ENCODE data around the gene CMSS1. TPM values are rescaled to one million over a fixed set of nuclear protein-coding genes. Genes with fewer than 3 reads are reported as not detected.

CMSS1 gene
- total RNA-seq, 2 donors from 2014 or later: 18.1 to 22.7 TPM

GRCh38 chr3:100104817-100105413, 287.3 kb downstream of the CMSS1 start:
- H3K9me3 ChIP-seq: no peaks in the 10 kb centered on the region
- H3K36me3 ChIP-seq: no peaks in the 10 kb centered on the region
- DNase-seq (ENCODE audit: low spot score) (no peak), ATAC-seq (ENCODE audit: insufficient number of reproducible peaks, low FRiP score, low read depth) (no peak)
- H3K4me1 ChIP-seq (ENCODE audit: control insufficient read depth in 1 of 2, low read depth in 2 of 2): peaks cover 18 to 80% of the 10 kb centered on the region in 2 donors
- H3K4me3 ChIP-seq: no peak overlapping the region
- H3K27me3 ChIP-seq (replicated peaks; ENCODE audit: insufficient read depth): no peaks in the 10 kb centered on the region
- TF ChIP-seq CTCF (IDR thresholded peaks at IDR 0.05): no peak
- peak overlapping the region; percentile 62 to 77 for H3K27ac ChIP-seq

- H3K27ac ChIP-seq: peak overlapping the region; percentile 62 to 77
- no peak for DNase-seq (ENCODE audit: low spot score)
- ATAC-seq (ENCODE audit: insufficient number of reproducible peaks, low FRiP score, low read depth): no peak
- no peaks in the 10 kb centered on the region for H3K9me3 ChIP-seq
- H3K4me3 ChIP-seq: no peak overlapping the region
- peaks cover 21 to 80% of the 10 kb centered on the region in 2 donors for H3K4me1 ChIP-seq (ENCODE audit: control insufficient read depth in 1 of 2, low read depth in 2 of 2)
- no peaks in the 10 kb centered on the region for H3K36me3 ChIP-seq
- no peaks in the 10 kb centered on the region for H3K27me3 ChIP-seq (replicated peaks; ENCODE audit: insufficient read depth)
- no peak for TF ChIP-seq CTCF (IDR thresholded peaks at IDR 0.05)
These were observed 287.8 kb downstream of the CMSS1 start for GRCh38 chr3:100105501-100105900.

GRCh38 chr3:100106094-100106493, 288.4 kb downstream of the CMSS1 start:
- Histone ChIP-seq H3K9me3 (no peaks in the 10 kb centered on the region), H3K36me3 (no peaks in the 10 kb centered on the region), H3K27me3 (replicated peaks; ENCODE audit: insufficient read depth) (no peaks in the 10 kb centered on the region), H3K27ac (peak overlapping the region; percentile 62 to 77), H3K4me1 (ENCODE audit: control insufficient read depth in 1 of 2, low read depth in 2 of 2) (peaks cover 24 to 85% of the 10 kb centered on the region in 2 donors), H3K4me3 (no peak overlapping the region)
- TF ChIP-seq CTCF (IDR thresholded peaks at IDR 0.05): no peak
- ATAC-seq (ENCODE audit: insufficient number of reproducible peaks, low FRiP score, low read depth) (no peak), DNase-seq (ENCODE audit: low spot score) (no peak)

GRCh38 chr3:100106531-100107141, 289.0 kb downstream of the CMSS1 start:
- no peaks in the 10 kb centered on the region for H3K9me3 ChIP-seq
- no peak for TF ChIP-seq CTCF (IDR thresholded peaks at IDR 0.05)
- peaks cover 25 to 90% of the 10 kb centered on the region in 2 donors for H3K4me1 ChIP-seq (ENCODE audit: control insufficient read depth in 1 of 2, low read depth in 2 of 2)
- DNase-seq (ENCODE audit: low spot score) (no peak), ATAC-seq (ENCODE audit: insufficient number of reproducible peaks, low FRiP score, low read depth) (no peak)
- H3K27ac ChIP-seq: peak overlapping the region; percentile 62 to 77
- no peaks in the 10 kb centered on the region for H3K27me3 ChIP-seq (replicated peaks; ENCODE audit: insufficient read depth)
- no peaks in the 10 kb centered on the region for H3K36me3 ChIP-seq
- no peak overlapping the region for H3K4me3 ChIP-seq

GRCh38 chr3:100107221-100107814, 289.7 kb downstream of the CMSS1 start:
- ATAC-seq (ENCODE audit: insufficient number of reproducible peaks, low FRiP score, low read depth): no peak
- TF ChIP-seq CTCF (IDR thresholded peaks at IDR 0.05): no peak
- H3K27me3 ChIP-seq (replicated peaks; ENCODE audit: insufficient read depth): no peaks in the 10 kb centered on the region
- H3K4me1 ChIP-seq (ENCODE audit: control insufficient read depth in 1 of 2, low read depth in 2 of 2): peaks cover 25 to 90% of the 10 kb centered on the region in 2 donors
- H3K36me3 ChIP-seq: no peaks in the 10 kb centered on the region
- peak overlapping the region; percentile 8 to 62 for H3K27ac ChIP-seq
- no peak overlapping the region for H3K4me3 ChIP-seq
- H3K9me3 ChIP-seq: no peaks in the 10 kb centered on the region
- DNase-seq (ENCODE audit: low spot score): no peak
